IgD-negative memory B cell (primary cell): ENCODE measurements around the gene ZNF780B. TPM values are rescaled to one million over a fixed set of nuclear protein-coding genes. Genes with fewer than 3 reads are reported as not detected.

Source experiments
- H3K27ac Mint-ChIP-seq, 3 donors: one replicate each; pipeline ENCODE4 v1.8.0; 2020 to 2022; ENCODE audit warnings: mild to moderate bottlenecking in 3 of 3, mixed read lengths in 3 of 3, moderate library complexity in 1 of 3
- H3K27me3 Mint-ChIP-seq: one replicate; pipeline ENCODE4 v1.8.0; 2021; ENCODE audit warnings: mixed read lengths
- H3K36me3 Mint-ChIP-seq: one replicate; pipeline ENCODE4 v1.8.0; 2020; ENCODE audit warnings: mild to moderate bottlenecking, mixed read lengths
- H3K4me1 Mint-ChIP-seq, 3 donors: one replicate each; pipeline ENCODE4 v1.8.0; 2020 to 2022; ENCODE audit warnings: mixed read lengths in 3 of 3, mild to moderate bottlenecking in 1 of 3
- H3K4me3 Mint-ChIP-seq, 4 donors: one replicate each; pipeline ENCODE4 v1.8.0; 2020 to 2022; ENCODE audit warnings: mild to moderate bottlenecking in 4 of 4, mixed read lengths in 4 of 4, moderate library complexity in 3 of 4
- H3K9me3 Mint-ChIP-seq, 3 donors: one replicate each; pipeline ENCODE4 v1.8.0; 2020 to 2021; ENCODE audit warnings: mixed read lengths in 3 of 3, mild to moderate bottlenecking in 1 of 3
- polyA plus RNA-seq: library from polyadenylated mRNA; unstranded; fragments of 300-500 nt; fragmentation: Illumina TruSeq; gene quantifications from one replicate; pipeline ENCODE4 v1.2.3, GENCODE V29; 2021

The ZNF780B gene
- polyA plus RNA-seq, 1 donor from 2014 or later: 10.8 TPM

GRCh38 chr19:39982883-39983282 is 73.1 kb downstream of the ZNF780B start:
- Mint-ChIP-seq H3K27ac (no peak overlapping the region), H3K4me1 (peaks cover 0 to 2% (median 0%) of the 10 kb centered on the region in 3 donors), H3K4me3 (no peak overlapping the region), H3K27me3 (no peaks in the 10 kb centered on the region), H3K9me3 (peaks cover 6 to 32% (median 11%) of the 10 kb centered on the region in 3 donors), H3K36me3 (peaks cover 15% of the 10 kb centered on the region)

Other genes with a start within 250 kb of the ZNF780B start
- 16.9 TPM for gene DYRK1B, start 222.1 kb downstream of the ZNF780B start, polyA plus RNA-seq
- gene FBL, start 209.9 kb downstream of the ZNF780B start, polyA plus RNA-seq: 183 TPM
- 0.25 TPM for gene FCGBP, start 121.6 kb downstream of the ZNF780B start, polyA plus RNA-seq
- 98.9 TPM for gene PSMC4, start 85.1 kb downstream of the ZNF780B start, polyA plus RNA-seq
- 3.6 TPM for gene ZNF546, start 59.2 kb downstream of the ZNF780B start, polyA plus RNA-seq
- gene ZNF780A, start 34.7 kb upstream of the ZNF780B start, polyA plus RNA-seq: 9.6 TPM
- 0.44 TPM for gene MAP3K10, start 135.2 kb upstream of the ZNF780B start, polyA plus RNA-seq
- not detected for gene TTC9B, start 162.2 kb upstream of the ZNF780B start, polyA plus RNA-seq
- gene CCNP, start 170.5 kb upstream of the ZNF780B start, polyA plus RNA-seq: not detected
- gene AKT2, start 229.1 kb upstream of the ZNF780B start, polyA plus RNA-seq: 28.1 TPM